Hepatocyte (in vitro differentiated cells): ENCODE measurements around the gene S1PR3. TPM values are rescaled to one million over a fixed set of nuclear protein-coding genes. Genes with fewer than 3 reads are reported as not detected.
A peak's percentile ranks its signal among the peaks of the same experiment; 100 is the strongest.

Source experiments
- DNase-seq: peaks from one replicate; pipeline ENCODE4 v3.0.0-alpha.2; 2016; ENCODE audit warnings: low spot score
- H2AFZ ChIP-seq: fragments of 200-600 bp; sonication (generic); 2 replicates; pipeline ENCODE4 v1.6.0; 2016; ENCODE audit warnings: antibody characterized with exemption, mild to moderate bottlenecking
- H3K27ac ChIP-seq: fragments of 200-600 bp; sonication (generic); 2 replicates; pipeline ENCODE4 v1.5.1; 2016; ENCODE audit warnings: mild to moderate bottlenecking
- H3K27me3 ChIP-seq: fragments of 200-600 bp; sonication (generic); 2 replicates; pipeline ENCODE4 v1.6.1; 2016
- H3K36me3 ChIP-seq: fragments of 200-600 bp; sonication (generic); replicated peaks from 2 replicates; pipeline ENCODE4 v1.5.1; 2016; ENCODE audit warnings: low read depth; ENCODE audit not compliant: insufficient read depth
- H3K4me1 ChIP-seq: fragments of 200-600 bp; sonication (generic); 2 replicates; pipeline ENCODE4 v1.5.1; 2016; ENCODE audit warnings: mild to moderate bottlenecking, moderate library complexity; ENCODE audit not compliant: insufficient read depth
- H3K4me2 ChIP-seq: fragments of 200-600 bp; sonication (generic); 2 replicates; pipeline ENCODE4 v1.6.0; 2016
- H3K4me3 ChIP-seq: fragments of 200-600 bp; sonication (generic); 2 replicates; pipeline ENCODE4 v1.5.1; 2016; ENCODE audit warnings: mild to moderate bottlenecking
- H3K79me2 ChIP-seq: fragments of 200-600 bp; sonication (generic); 2 replicates; pipeline ENCODE4 v1.6.0; 2017; ENCODE audit warnings: mild to moderate bottlenecking
- H3K9me2 ChIP-seq: fragments of 200-600 bp; sonication (generic); replicated peaks from 2 replicates; pipeline ENCODE4 v1.6.0; 2017; ENCODE audit warnings: mild to moderate bottlenecking; ENCODE audit not compliant: insufficient read depth
- H3K9me3 ChIP-seq: fragments of 200-600 bp; sonication (generic); 2 replicates; pipeline ENCODE4 v1.5.1; 2016; ENCODE audit warnings: low read depth, mild to moderate bottlenecking
- H4K20me1 ChIP-seq: fragments of 200-600 bp; sonication (generic); 2 replicates; pipeline ENCODE4 v1.6.0; 2016; ENCODE audit warnings: mild to moderate bottlenecking; ENCODE audit not compliant: insufficient read depth, poor library complexity, severe bottlenecking
- CTCF ChIP-seq: fragments of 200-600 bp; sonication (generic); IDR thresholded peaks from 2 replicates; pipeline ENCODE4 v1.5.1; 2016; ENCODE audit warnings: antibody characterized with exemption, mild to moderate bottlenecking; ENCODE audit not compliant: poor library complexity
- EZH2 ChIP-seq: fragments of 200-600 bp; sonication (generic); IDR thresholded peaks from 2 replicates; pipeline ENCODE4 v1.6.1; 2016; ENCODE audit warnings: antibody characterized with exemption, mild to moderate bottlenecking, borderline replicate concordance
- EZH2phosphoT487 ChIP-seq: fragments of 200-600 bp; sonication (generic); IDR thresholded peaks from one replicate; pipeline ENCODE4 v1.6.1; 2018; ENCODE audit warnings: antibody characterized with exemption, mild to moderate bottlenecking, low read depth, moderate library complexity; ENCODE audit not compliant: unreplicated experiment, severe bottlenecking
- WGBS: methylation state at CpG from one replicate; pipeline ENCODE4 v1.1.6; 2016; ENCODE audit warnings: low lambda C conversion rate; ENCODE audit errors: missing lambda C conversion rate; 5-methylcytosine and 5-hydroxymethylcytosine counted together
- polyA plus RNA-seq: library from polyadenylated mRNA; unstranded; fragments of >200 nt; fragmentation: Nextera tagmentation; extraction: Ambion mirVana; gene quantifications from 2 replicates; pipeline ENCODE4 v1.2.1, GENCODE V29; 2016
- total RNA-seq: library from RNA; depleted of rRNA; stranded (reverse); fragments of >200 nt; gene quantifications from 2 replicates; pipeline ENCODE4 v1.2.3, GENCODE V29; 2014

Gene S1PR3
- total and polyA plus RNA-seq, 2 experiments from 2014 or later, result 21.4 to 46.1 TPM

GRCh38 chr9:89025553-89025952 lies 34.3 kb downstream of the S1PR3 start:
- no peaks in the 10 kb centered on the region for H3K9me3 ChIP-seq
- H3K4me3 ChIP-seq, result no peak overlapping the region
- H3K4me2 ChIP-seq, result no peak overlapping the region
- DNase-seq, result no peak
- TF ChIP-seq EZH2phosphoT487 (no peak), EZH2 (no peak), CTCF (no peak)
- peak overlapping the region; percentile 52 for H3K27ac ChIP-seq
- no peaks in the 10 kb centered on the region for H3K36me3 ChIP-seq
- H3K27me3 ChIP-seq, result no peaks in the 10 kb centered on the region
- no peaks in the 10 kb centered on the region for H3K9me2 ChIP-seq
- H3K4me1 ChIP-seq, result peaks cover 25% of the 10 kb centered on the region
- H2AFZ ChIP-seq, result no peak overlapping the region
- H4K20me1 ChIP-seq, result no peaks in the 10 kb centered on the region
- H3K79me2 ChIP-seq, result no peaks in the 10 kb centered on the region

- no peak overlapping the region for H2AFZ ChIP-seq
- no peak overlapping the region for H3K27ac ChIP-seq
- peaks cover 18% of the 10 kb centered on the region for H3K4me1 ChIP-seq
- no peak for TF ChIP-seq EZH2phosphoT487
- TF ChIP-seq CTCF, result no peak
- no peak for TF ChIP-seq EZH2
- WGBS, result 79% methylated on average over 3 of the region's 3 CpGs
- H3K36me3 ChIP-seq, result no peaks in the 10 kb centered on the region
- no peak overlapping the region for H3K4me2 ChIP-seq
- H4K20me1 ChIP-seq, result no peaks in the 10 kb centered on the region
- H3K9me2 ChIP-seq, result no peaks in the 10 kb centered on the region
- DNase-seq, result no peak
- H3K79me2 ChIP-seq, result no peaks in the 10 kb centered on the region
- no peak overlapping the region for H3K4me3 ChIP-seq
- no peaks in the 10 kb centered on the region for H3K9me3 ChIP-seq
- no peaks in the 10 kb centered on the region for H3K27me3 ChIP-seq
These were observed 35.6 kb downstream of the S1PR3 start for GRCh38 chr9:89026876-89027275.

GRCh38 chr9:89029788-89030187 lies 38.5 kb downstream of the S1PR3 start:
- Histone ChIP-seq H3K27me3 (no peaks in the 10 kb centered on the region), H3K9me3 (no peaks in the 10 kb centered on the region), H3K79me2 (no peaks in the 10 kb centered on the region), H2AFZ (no peak overlapping the region), H4K20me1 (no peaks in the 10 kb centered on the region), H3K4me3 (no peak overlapping the region), H3K36me3 (no peaks in the 10 kb centered on the region), H3K4me1 (no peaks in the 10 kb centered on the region), H3K9me2 (no peaks in the 10 kb centered on the region), H3K4me2 (no peak overlapping the region), H3K27ac (no peak overlapping the region)
- TF ChIP-seq CTCF (no peak), EZH2 (no peak), EZH2phosphoT487 (no peak)
- no peak for DNase-seq

GRCh38 chr9:89032173-89032572 lies 40.9 kb downstream of the S1PR3 start:
- no peak overlapping the region for H3K27ac ChIP-seq
- H3K4me3 ChIP-seq, result no peak overlapping the region
- no peaks in the 10 kb centered on the region for H3K27me3 ChIP-seq
- H3K9me2 ChIP-seq, result no peaks in the 10 kb centered on the region
- WGBS, result 88% methylated on average over 5 of the region's 5 CpGs
- TF ChIP-seq EZH2phosphoT487, result no peak
- TF ChIP-seq CTCF, result no peak
- no peak for TF ChIP-seq EZH2
- no peaks in the 10 kb centered on the region for H4K20me1 ChIP-seq
- H3K79me2 ChIP-seq, result no peaks in the 10 kb centered on the region
- no peak for DNase-seq
- no peaks in the 10 kb centered on the region for H3K36me3 ChIP-seq
- no peak overlapping the region for H3K4me2 ChIP-seq
- no peaks in the 10 kb centered on the region for H3K9me3 ChIP-seq
- H2AFZ ChIP-seq, result no peak overlapping the region
- H3K4me1 ChIP-seq, result peaks cover 13% of the 10 kb centered on the region
